Ishikawa (cell line): ENCODE measurements around the gene INO80.

ENCODE experiments used
- EGR1 ChIP-seq: IDR thresholded peaks from 2 replicates; pipeline ENCODE4 v1.6.1; 2012
- EP300 ChIP-seq: IDR thresholded peaks from 2 replicates; pipeline ENCODE4 v1.6.1; 2012; ENCODE audit warnings: borderline replicate concordance

GRCh38 chr15:41085029-41085428 is 31.1 kb downstream of the INO80 start:
- TF ChIP-seq EGR1 (no peak), EP300 (no peak)
